ENCODE measurements around the gene PCDHGA10.
"Not testable (repeated sequence)": the region's sequence is repeated elsewhere in the genome, so short reads cannot be mapped to it uniquely, and the experiment has no call there.

The PCDHGA10 gene

GRCh38 chr5:141392429-141393198 is 20.2 kb upstream of the PCDHGA10 start, which contains the start of gene PCDHGA8:
TSS of gene PCDHGA8 (plus strand) at chr5:141392633. CDS start at chr5:141392814, 181 bp downstream.
- DNase-seq (ENCODE audit: low read depth), result no peak

DNA sequence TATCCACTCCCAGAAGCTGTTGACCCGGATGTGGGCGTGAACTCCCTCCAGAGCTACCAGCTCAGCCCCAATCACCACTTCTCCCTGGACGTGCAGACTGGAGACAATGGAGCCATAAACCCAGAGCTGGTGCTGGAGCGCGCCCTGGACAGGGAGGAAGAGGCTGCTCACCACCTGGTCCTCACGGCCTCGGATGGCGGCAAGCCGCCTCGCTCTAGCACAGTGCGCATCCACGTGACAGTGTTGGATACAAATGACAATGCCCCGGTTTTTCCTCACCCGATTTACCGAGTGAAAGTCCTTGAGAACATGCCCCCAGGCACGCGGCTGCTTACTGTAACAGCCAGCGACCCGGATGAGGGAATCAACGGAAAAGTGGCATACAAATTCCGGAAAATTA is 19.5 kb upstream of the PCDHGA10 start:
- no peak for DNase-seq (ENCODE audit: low read depth)

DNA sequence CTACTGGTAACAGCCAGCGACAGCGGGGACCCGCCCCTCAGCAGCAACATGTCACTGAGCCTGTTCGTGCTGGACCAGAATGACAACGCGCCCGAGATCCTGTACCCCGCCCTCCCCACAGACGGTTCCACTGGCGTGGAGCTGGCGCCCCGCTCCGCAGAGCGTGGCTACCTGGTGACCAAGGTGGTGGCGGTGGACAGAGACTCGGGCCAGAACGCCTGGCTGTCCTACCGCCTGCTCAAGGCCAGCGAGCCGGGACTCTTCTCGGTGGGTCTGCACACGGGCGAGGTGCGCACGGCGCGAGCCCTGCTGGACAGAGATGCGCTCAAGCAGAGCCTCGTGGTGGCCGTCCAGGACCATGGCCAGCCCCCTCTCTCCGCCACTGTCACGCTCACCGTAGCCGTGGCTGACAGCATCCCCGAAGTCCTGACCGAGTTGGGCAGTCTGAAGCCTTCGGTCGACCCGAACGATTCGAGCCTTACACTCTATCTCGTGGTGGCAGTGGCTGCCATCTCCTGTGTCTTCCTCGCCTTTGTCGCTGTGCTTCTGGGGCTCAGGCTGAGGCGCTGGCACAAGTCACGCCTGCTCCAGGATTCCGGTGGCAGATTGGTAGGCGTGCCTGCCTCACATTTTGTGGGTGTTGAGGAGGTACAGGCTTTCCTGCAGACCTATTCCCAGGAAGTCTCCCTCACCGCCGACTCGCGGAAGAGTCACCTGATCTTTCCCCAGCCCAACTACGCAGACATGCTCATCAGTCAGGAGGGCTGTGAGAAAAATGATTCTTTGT is 18.2 kb upstream of the PCDHGA10 start:
- not testable (repeated sequence) for DNase-seq (ENCODE audit: low read depth)

GRCh38 chr5:141397756-141398551 is 14.8 kb upstream of the PCDHGA10 start, which contains the start of gene PCDHGB5:
TSS of gene PCDHGB5 (plus strand) at chr5:141397947. CDS start at chr5:141398128, 181 bp downstream.
- not testable (repeated sequence) for DNase-seq (ENCODE audit: low read depth)

- no peak for DNase-seq (ENCODE audit: low read depth)
These were observed 14.2 kb upstream of the PCDHGA10 start for GRCh38 chr5:141398608-141399007.

DNA sequence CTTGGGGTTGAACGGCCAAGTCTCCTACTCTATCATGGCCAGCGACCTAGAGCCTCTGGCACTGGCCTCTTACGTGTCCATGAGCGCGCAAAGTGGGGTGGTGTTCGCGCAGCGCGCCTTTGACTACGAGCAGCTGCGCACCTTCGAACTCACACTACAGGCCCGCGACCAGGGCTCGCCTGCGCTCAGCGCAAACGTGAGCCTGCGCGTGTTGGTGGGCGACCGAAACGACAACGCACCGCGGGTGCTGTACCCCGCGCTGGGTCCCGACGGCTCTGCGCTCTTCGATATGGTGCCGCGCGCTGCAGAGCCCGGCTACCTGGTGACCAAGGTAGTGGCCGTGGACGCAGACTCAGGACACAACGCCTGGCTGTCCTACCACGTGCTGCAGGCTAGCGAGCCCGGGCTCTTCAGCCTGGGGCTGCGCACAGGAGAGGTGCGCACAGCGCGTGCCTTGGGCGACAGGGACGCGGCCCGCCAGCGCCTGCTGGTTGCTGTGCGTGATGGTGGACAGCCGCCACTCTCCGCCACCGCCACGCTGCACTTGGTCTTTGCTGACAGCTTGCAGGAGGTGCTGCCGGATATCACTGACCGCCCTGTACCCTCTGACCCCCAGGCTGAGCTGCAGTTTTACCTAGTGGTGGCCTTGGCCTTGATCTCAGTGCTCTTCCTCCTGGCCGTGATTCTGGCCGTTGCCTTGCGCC is 13.1 kb upstream of the PCDHGA10 start:
- no peak for DNase-seq (ENCODE audit: low read depth)

- DNase-seq (ENCODE audit: low read depth), result no peak
These were observed 10.1 kb upstream of the PCDHGA10 start, which contains the start of gene PCDHGA9 for GRCh38 chr5:141402553-141403243. TSS of gene PCDHGA9 (plus strand) at chr5:141402778. CDS start at chr5:141402953, 175 bp downstream.

DNA sequence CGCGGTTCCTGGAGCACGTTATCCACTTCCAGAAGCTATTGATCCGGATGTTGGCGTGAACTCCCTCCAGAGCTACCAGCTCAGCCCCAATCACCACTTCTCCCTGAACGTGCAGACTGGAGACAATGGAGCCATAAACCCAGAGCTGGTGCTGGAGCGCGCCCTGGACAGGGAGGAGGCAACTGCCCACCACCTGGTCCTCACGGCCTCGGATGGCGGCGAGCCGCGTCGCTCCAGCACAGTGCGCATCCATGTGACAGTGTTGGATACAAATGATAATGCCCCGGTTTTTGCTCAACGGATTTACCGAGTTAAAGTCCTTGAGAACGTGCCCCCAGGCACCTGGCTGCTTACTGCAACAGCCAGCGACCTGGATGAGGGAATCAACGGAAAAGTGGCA is 9.4 kb upstream of the PCDHGA10 start:
- no peak for DNase-seq (ENCODE audit: low read depth)

- not testable (repeated sequence) for DNase-seq (ENCODE audit: low read depth)
These were observed 4.8 kb upstream of the PCDHGA10 start, which contains the start of gene PCDHGB6 for GRCh38 chr5:141407790-141408505. TSS of gene PCDHGB6 (plus strand) at chr5:141408021. CDS start at chr5:141408203, 182 bp downstream.

GRCh38 chr5:141409598-141410306 is 3.0 kb upstream of the PCDHGA10 start:
- DNase-seq (ENCODE audit: low read depth), result no peak

DNA sequence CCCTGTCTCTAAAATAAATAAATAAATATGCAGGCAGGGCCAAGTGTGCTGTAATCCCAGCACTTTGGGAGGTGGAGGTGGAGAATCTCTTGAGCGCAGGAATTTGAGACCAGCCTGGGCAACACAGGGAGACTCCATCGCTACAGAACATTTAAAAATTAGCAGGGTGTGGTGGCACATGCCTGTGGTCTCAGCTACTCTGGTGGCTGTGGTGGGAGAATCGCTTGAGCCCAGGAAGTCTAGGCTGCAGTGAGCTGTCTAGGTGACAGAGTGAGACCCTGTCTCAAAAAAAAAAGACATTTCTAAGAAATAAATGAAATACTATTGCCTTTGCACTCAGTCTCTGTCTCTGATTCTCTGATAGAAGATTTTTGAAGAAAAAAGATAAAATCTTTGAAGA is 1.2 kb upstream of the PCDHGA10 start:
- DNase-seq (ENCODE audit: low read depth), result no peak

DNA sequence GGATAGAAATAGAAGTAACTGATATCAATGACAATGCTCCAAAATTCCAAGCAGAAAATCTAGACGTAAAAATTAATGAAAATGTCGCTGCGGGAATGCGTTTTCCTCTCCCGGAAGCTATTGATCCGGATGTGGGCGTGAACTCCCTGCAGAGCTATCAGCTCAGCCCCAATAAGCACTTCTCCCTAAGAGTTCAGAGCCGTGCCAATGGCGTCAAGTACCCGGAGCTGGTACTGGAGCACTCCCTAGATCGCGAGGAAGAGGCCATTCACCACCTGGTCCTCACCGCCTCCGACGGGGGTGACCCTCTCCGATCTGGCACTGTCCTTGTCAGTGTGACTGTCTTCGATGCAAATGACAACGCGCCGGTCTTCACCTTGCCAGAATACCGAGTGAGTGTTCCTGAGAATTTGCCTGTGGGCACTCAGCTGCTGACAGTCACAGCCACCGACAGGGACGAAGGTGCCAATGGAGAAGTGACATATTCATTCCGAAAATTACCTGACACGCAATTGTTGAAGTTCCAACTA is 818 bp downstream of the PCDHGA10 start:
- no peak for DNase-seq (ENCODE audit: low read depth)

DNA sequence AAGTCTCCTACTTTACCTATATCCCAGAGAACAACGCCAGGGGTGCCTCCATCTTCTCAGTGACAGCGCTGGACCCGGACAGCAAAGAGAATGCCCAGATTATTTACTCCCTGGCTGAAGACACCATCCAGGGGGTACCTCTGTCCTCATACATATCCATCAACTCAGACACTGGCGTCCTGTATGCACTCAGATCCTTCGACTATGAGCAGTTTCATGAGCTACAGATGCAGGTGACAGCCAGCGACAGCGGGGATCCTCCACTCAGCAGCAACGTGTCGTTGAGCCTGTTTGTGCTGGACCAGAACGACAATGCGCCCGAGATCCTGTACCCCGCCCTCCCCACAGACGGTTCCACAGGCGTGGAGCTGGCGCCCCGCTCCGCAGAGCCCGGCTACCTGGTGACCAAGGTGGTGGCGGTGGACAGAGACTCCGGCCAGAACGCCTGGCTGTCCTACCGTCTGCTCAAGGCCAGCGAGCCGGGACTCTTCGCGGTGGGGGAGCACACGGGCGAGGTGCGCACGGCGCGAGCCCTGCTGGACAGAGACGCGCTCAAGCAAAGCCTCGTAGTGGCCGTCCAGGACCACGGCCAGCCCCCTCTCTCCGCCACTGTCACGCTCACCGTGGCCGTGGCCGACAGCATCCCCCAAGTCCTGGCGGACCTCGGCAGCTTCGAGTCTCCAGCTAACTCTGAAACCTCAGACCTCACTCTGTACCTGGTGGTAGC is 1.9 kb downstream of the PCDHGA10 start:
- DNase-seq (ENCODE audit: low read depth), result not testable (repeated sequence)

GRCh38 chr5:141415275-141415618 is 2.5 kb downstream of the PCDHGA10 start:
- not testable (repeated sequence) for DNase-seq (ENCODE audit: low read depth)

GRCh38 chr5:141417494-141418172 is 4.8 kb downstream of the PCDHGA10 start, which contains the start of gene PCDHGB7:
TSS of gene PCDHGB7 (plus strand) at chr5:141417677. CDS start at chr5:141417860, 183 bp downstream.
- DNase-seq (ENCODE audit: low read depth), result peak; percentile 70

DNA sequence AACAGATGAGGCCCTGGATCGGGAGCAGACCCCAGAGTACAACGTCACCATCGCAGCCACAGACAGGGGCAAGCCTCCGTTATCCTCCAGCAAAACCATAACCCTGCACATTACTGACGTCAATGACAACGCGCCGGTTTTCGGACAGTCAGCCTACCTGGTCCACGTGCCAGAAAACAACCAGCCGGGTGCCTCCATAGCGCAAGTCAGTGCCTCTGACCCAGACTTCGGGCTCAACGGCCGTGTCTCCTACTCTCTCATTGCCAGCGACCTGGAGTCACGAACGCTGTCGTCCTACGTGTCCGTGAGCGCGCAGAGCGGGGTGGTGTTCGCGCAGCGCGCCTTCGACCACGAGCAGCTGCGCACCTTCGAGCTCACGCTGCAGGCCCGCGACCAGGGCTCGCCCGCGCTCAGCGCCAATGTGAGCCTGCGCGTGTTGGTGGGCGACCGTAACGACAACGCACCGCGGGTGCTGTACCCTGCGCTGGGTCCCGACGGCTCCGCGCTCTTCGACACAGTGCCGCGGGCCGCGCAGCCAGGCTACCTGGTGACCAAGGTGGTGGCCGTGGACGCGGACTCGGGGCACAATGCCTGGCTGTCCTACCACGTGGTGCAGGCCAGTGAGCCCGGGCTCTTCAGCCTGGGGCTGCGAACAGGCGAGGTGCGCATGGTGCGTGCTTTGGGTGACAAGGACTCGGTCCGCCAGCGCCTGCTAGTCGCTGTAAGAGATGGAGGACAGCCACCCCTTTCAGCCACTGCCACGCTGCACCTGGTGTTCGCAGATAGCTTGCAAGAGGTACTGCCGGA is 6.5 kb downstream of the PCDHGA10 start:
- DNase-seq (ENCODE audit: low read depth), result no peak

Data from stromal cell of bone marrow (primary cell).